Left lobe of liver (tissue), 2 donors: ENCODE measurements around the gene SF3A1. TPM values are rescaled to one million over a fixed set of nuclear protein-coding genes. Genes with fewer than 3 reads are reported as not detected.
A peak's percentile ranks its signal among the peaks of the same experiment; 100 is the strongest.
"Not testable (repeated sequence)": the region's sequence is repeated elsewhere in the genome, so short reads cannot be mapped to it uniquely, and the experiment has no call there.

ENCODE experiments used
- ATAC-seq: fragments of 200-7000 bp; cut with Tn5 transposase; one replicate; pipeline ENCODE4 v1.9.1; 2020; ENCODE audit warnings: mild to moderate bottlenecking, moderate library complexity
- DNase-seq: peaks from one replicate; pipeline ENCODE4 v3.0.0-alpha.2; 2020; ENCODE audit warnings: low spot score
- total RNA-seq: library from RNA; stranded (reverse); gene quantifications from one replicate; pipeline ENCODE4 v1.2.1, GENCODE V29; 2021
- donor health status: DM: no; HTN: no; CAD: no; lungs with moderate emphysema.
- donor health status: DM: no; HTN: yes; CAD: no.

SF3A1 gene
- total RNA-seq, 1 donor from 2014 or later = 73.3 TPM

DNA sequence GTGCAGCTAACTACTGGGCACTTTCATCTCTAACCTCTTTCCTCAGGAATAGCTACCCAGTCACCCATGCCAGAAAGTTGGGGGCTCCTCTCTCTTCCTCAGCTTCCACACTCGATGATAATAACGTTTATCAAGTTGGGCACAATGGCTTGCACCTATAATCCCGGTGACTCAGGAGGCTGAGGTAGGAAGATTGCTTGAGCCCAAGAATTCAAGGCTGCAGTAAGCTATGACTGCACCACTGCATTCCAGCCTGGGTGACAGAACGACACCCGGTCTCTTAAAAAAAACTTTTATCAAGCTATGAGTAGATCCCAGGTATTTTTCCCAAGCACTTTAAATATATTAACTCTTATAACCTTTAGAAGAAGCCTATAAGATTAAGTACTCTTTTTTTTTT is 2.0 kb downstream of the SF3A1 start:
- DNase-seq = no peak
- no peak for ATAC-seq

DNA sequence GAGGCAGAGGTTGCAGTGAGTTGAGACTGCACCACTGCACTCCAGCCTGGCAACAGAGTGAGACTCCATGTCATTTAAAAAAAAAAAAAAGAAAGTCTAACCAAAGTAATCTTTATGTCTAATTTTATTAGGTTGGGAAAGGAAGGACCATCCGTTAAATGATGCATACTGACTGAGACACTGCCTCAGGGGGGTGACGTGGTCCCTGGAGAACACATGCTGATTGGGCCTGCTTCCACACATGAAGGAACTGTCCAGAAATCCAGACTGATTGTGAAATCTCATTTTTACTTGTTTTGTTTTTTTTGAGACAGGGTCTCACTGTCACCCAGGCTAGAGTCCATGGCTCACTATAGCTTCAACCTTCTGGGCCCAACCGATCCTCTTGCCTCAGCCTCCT is 5.5 kb downstream of the SF3A1 start:
- ATAC-seq = no peak
- no peak for DNase-seq

DNA sequence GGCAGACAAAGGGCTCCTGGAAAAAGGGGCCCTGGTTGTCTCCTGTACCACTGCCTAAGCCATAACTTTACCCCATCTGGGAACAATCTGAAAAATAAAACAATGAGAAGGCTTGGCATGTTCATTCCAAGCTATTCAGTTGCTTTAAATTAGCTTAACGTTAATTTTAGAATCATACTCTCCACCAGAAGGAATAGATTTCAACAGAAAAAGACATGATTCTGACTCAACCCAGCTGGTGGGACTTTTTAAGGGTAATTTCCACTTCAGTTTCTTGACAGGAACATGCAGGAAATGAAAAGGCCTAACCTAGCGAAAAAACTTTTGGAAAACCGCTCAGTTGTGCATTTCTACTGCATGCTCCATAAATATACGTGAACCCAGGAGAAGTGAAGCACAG is 7.9 kb downstream of the SF3A1 start:
- DNase-seq = no peak
- ATAC-seq = no peak

DNA sequence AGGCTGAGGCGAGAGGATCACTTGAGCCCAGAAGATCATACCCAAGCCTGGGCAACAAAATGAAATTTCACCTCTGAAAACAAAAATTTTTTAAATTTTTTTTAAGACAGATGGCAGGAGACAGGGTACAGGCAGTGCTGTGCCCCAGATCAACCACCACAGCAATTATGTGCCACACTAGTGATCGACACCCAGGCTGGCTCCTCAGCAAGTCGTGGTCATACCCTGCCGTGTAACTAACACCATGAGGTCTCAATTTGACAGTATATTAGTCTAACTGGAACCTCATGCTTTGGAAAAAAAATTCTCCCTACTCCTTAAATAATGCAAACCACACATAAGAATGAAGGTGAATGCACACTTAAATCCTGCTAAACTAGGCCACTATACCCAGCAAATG is 8.3 kb downstream of the SF3A1 start:
- ATAC-seq (no peak), DNase-seq (no peak)

DNA sequence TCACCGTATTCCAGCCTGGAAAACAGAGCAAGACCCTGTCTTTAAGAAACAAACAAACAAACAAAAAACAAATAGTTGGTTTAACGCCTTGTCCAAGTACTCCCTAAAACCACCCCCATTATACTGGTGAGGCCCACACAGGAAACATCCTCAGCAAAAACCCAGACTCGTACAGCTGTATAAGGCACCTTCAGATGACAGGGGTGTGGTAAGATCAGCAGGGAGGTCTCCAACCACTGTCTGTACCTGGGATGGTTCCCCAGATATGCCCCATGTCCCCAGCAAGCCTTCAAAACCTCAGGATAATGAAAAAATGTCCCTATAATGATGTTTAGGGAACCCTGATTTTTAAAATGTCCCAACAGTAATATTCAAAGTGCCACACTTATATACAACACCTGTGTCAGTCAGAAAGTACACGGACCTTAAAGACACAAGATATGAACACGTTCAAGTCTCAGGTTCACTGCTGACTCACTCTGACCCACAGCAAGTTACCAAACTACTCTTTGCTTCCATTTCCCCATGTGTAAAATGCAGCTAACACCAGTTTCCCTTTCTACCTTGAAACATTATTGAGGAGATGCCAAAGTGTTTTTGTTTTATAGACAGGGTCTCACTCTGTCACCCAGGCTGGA is 9.3 kb downstream of the SF3A1 start:
- ATAC-seq = no peak
- no peak for DNase-seq

DNA sequence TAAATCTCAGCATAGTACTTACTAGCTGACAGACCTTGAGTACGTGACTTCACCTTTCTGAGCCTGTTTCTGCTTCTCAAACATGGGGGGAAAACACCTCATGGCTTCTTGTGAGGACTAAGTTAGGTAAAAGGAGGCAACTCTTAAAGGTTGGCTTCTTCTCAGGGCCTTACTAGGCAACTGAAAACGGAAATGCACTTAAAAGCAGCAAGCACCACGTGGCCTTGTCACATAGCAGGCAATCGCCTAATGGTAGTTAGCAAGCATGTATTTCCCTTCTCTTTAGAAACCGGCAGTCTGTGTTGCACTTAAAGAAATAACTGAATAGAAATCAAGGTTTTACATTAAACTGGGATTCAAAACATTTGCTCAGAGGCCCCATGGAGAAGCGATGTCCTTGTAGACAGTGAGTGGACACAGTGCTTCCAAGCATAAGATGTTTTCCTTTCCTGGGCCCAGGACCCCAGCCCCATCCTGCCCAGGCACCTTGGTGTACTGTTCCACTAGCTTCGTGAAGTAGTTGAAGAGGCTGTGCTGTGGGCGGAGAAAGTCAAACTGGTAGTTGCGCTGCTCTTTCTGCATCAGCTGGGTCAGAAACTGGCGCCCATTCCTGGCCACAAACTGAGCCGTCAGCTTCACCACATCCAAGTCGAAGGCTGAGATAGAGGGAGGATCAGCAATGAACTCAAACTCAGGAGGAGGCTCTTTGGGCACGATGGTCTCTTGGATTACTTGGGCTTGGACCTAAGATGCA is 12.1 kb downstream of the SF3A1 start:
- ATAC-seq = no peak
- DNase-seq = no peak

DNA sequence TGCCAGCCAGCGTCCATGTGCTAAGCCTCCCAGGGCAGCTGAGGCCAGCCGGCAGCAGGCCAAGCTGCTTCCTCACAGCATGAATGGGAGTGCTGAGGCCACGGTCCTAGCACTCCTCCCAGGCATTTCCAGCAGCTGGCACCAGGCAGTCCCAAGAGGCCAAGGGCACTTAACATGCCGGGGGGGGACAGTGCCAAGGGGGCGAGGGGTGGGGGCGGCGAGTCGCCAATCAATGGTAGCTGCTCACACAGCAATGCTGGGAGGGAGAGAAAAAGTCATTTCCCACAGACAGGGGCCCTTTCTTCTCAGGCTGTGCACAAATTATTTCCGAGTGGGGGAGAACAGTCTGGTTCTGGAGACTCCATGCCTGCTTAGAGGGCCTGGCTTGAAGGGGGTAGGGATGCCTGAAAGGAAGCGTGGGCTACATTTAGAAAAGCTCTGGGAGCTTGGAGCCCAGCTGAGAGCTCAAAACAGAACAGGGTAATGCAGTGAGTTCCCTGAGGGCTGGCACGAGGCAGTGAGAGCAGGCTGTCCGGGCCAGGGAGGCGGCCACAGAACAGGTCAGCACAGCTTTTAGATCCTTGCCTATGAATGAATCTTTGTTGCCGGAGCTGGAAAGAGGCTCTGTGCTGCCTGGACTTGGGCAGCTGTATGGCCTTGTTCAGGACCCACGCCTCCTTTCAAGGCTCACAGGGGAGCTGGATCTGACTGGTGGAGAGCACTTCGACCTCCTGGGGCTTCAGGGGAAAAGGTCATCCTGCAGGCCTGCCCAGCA is 15.6 kb downstream of the SF3A1 start:
- ATAC-seq = no peak

DNA sequence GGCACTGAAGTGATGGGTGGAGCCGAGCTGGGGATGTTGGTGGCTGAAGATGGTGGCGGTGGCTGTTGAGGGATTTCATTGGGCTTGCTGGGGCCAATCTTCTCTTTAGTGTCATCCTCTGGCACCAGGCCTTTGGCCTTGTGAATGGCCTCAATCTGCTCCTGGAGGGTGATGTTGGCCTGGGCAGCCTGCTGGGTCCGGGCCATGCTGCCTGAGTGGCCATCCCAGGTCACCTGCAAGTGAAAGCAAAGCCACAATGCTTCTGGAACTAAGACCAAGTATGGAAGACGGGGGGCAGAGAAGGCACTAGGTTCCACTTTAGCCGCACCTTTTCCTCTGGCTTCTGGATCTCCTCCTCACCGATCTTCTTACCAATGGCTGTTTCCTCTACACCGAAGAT is 17.9 kb downstream of the SF3A1 start:
- peak; percentile 70 for DNase-seq
- peak; percentile 46 for ATAC-seq

More for the DNA sequence above, 15.6 kb downstream of the SF3A1 start:
- DNase-seq = no peak

DNA sequence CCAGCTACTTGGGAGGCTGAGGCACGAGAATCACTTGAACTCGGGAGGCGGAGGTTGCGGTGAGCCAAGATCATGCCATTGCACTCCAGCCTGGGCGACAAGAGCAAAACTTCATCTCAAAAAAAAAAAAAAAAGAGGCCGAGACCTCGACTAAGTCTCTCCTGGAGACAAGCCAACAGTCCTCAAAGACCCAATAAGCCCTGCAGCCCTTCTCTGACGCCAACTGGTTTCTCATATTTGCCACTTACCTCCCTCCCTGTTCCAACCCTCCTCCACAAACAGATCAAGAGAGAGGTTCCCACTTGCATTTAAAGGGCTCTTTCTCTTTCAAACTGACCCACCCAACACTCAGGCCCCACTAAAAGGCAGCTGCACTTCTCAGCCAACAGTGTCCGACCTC is 18.4 kb downstream of the SF3A1 start:
- not testable (repeated sequence) for ATAC-seq, DNase-seq

DNA sequence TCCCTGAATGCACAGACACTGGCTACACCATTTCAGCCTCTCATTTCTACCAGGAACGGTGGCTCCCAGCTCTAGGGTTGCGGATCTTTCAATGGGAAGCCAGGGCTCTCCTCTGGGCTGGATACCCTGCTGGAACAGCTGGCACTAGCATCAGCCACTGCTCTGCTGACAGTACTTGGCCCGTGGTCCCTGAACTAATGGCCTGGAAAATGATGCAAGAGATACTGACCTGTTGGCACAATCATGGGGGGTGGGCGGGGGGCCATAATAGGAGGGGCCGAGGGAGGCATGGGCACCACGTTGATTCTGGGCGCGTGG is 19.3 kb downstream of the SF3A1 start:
- ATAC-seq (peak; percentile 75), DNase-seq (peak; percentile 80)

DNA sequence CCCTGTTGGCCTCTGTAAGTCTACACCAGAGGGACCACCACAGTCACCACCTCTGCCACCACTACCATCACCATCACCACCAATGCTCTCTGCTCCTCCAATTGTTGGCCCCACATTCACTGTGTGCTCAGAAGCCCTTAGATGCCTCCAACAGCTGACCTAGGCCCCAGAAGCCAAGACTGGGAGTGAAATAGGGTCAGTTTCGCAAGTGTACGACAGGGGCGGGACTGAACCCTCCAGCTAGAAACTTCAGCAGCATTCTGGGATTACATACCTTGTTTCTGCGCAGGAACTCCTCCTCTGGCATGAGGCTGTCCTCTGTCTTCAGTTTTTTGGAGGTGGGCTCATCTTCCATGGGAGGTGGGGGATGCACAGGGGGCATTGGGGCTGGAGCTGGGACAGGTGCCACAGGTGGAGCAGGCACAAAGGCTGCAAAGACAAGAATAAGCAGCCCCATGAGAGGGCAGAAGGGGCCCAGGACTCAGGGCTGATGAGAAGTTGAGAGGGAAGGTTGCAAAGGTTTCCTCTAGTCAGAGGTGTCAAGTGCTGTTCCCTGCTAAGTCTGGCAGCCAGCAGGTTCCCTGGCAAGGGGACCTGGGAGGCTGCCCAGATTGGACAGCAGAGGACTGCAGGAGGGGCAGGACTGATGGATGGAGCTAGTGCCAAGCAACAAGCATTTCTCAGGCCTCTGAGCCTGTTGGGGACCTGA is 19.8 kb downstream of the SF3A1 start:
- ATAC-seq = peak; percentile 79
- peak; percentile 83 for DNase-seq

DNA sequence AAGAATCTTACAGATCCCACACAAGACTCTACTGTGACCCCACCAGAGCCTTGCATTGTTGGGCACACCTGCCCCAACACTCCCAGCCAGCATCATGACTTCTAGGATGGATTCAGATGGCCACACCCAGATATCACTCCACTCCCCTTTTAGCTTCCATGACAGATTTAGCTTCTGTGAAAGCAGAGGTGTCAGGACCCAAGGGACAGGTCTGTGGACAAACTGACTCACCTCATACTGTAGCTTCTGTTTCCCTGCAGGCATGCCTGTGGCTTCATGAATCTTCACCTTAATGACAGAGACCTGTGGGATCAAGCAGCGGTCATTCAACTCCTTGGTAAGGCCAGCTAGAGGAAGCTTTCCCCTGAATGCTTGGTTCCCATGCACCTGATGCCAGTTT is 21.5 kb downstream of the SF3A1 start:
- ATAC-seq = no peak

DNA sequence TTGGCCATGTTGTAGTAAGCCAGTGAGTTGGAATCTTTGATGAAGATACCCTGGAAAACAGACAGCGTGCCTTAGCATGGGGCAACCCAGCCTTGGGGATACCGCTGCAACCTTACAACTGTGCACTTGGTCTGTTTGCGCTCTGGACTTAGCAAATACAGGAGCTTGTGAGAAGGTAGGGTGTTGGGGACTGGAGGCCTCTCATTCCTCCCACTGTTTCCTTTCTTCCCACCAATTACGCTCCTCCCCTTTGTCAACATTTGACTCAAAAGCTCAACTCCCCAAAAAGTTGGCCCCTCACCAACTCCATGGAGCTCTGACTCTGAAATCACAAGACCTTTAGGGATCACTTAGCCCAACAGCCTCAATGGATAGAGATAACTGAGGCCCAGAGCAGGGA is 22.0 kb downstream of the SF3A1 start:
- DNase-seq (no peak), ATAC-seq (no peak)

More for the DNA sequence above, 21.5 kb downstream of the SF3A1 start:
- DNase-seq = no peak

DNA sequence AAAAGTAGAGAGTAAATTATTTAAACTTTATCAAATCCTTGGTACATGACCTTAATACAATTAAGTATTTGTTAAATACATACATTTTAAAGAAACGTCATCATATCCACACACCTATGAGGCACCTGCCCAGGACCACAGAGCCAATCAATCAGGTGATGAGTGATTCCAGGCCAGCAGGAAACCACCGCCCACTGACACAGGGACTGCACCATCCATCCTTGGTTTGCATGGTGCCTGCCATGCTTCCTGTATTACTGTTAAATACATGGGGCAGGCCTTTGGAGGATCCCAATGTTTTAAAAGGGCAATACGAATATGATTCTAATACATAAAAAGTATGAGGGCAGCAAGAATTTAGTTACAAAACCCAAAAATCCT is 23.0 kb downstream of the SF3A1 start:
- ATAC-seq (no peak), DNase-seq (no peak)

DNA sequence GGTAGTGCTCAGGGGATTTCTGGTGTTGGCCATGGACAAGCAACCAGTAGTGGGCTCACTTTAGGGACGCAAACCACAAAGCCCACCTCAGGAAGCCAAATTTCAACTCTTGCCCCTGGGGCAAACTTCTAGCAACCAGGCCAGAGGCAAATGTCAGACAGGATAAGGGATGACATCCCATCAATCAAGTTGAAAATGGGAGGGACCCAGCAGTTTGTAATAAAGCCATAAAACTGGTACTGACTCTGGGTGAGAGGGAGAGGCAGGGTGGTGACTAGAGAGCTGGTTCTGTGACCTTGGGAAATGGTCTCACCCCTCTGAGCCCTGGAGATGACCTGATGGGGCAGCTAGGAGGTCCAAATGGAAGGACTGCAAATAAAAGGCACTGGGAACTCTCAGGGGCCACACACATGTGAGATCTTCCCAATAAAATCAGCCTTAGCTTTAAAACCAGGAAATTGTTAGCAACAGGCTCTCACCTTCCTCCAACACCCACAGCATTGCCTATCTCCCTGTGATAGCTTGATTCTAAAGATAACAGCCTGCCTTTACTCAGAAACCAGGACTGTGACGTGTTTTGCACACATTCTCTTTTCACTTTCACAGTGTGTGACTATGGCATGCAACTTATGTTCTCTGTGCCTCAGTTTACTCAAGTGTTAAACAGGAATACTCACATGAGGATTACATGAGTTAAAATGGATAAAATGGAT is 23.5 kb downstream of the SF3A1 start:
- DNase-seq (no peak), ATAC-seq (no peak)

DNA sequence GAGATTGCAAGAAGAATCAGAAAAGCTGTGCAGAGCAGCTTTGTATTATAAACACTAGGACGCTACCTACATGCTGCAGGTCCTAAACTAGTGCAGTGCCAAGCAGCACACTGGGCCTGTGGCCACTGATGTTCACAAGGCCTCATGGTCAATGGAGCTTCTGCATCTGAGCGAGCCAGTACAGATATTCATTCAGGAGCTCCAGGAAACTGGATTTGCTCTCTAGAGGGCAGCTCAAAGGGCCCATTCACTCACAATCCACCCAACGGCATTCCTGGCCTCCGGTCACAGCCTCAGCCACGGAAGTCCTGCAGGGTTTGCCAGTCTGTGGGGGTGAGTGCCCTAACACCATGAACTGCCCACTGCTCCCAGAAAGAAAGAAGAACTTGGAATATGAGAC is 24.1 kb downstream of the SF3A1 start:
- no peak for ATAC-seq
- no peak for DNase-seq

DNA sequence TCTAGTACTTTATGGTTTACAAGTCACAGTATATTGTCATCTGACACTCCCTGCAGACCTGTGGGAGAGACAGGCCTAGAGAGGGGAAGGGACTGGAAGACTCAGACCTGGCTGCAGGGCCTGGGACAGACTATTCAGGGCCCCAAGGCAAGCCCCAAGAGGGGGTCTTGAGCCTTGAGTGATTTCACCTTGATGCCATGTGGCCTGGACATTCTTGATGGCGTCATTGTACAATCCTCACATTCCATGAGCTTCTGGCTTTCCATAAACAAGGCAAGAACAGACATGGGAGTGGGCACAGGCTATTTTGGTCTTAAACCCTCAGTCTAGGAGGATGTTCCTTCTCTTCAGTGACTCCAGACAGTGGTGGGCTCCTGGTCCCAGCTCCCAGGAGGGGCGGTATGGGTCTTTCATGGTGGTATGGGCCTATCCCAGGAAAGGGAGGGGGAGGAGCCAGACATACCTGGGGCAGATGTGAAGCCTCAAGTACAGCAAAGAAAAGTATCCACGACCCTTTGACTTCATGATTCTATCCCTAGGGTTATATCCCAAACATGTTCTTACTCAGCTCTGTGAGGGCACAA is 28.1 kb downstream of the SF3A1 start:
- DNase-seq (no peak), ATAC-seq (no peak)

DNA sequence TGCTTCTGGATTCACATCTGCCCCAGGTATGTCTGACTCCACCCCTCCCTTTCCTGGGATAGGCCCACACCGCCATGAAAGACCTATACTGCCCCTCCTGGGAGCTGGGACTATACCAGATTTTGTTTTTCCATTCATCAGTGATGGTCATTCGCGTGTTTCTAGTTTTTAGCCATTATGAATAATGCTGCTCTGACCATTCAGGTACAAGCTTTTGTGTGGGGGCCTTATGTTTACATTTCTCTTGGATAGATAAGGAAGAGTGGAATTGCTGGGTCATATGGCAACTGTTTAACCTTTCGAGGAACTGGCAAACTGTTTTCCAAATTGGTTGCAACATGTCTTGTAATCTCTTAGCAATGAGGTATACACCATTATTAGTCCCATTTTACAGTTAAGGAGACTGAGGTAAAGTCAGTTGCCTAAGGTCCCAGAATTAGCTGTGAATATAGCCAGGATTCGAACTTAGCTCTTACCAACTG is 28.8 kb downstream of the SF3A1 start:
- ATAC-seq (no peak), DNase-seq (no peak)

DNA sequence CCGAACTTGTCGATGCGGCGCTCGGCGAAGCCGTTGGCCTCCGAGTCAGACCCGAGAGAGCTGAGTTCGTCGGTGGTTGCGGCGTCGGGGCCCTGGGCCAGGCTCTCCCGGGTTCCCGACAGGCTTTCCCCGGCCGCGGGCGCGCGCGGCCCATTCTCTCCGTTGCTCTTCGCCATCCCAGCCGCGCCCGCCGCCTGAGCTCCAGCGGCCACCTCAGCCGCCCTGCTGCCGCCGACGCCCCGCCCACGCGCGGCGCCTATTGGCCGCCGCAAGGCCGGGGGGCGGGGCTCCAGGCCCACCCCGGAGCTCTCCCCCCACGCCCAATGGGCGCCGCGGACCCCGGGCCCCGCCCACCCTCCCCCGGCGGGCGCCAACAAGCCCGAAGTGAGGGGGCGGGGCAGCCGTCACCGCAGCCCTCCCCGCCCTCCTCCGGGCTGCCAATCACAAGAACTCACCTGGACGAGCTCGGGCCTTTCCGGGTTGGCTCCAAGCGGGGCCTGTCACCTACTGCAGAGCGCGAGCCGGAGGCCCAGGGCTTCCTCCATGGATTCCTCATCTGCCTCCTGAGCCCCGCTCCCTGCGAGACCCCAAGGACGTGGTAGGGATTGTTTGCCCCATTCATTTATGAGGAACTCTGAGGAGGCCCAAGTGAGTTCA is 29.9 kb downstream of the SF3A1 start, which contains the start of gene TBC1D10A:
TBC1D10A (minus strand) TSS at position 236 of the 657 bp plus-strand sequence; CDS start at position 176, 60 bp downstream.
- ATAC-seq (peak; percentile 90), DNase-seq (peak; percentile 95)
